NK-92 (cell line): ENCODE data around the gene CCDC141.
"Not testable (repeated sequence)": the region's sequence is repeated elsewhere in the genome, so short reads cannot be mapped to it uniquely, and the experiment has no call there.

Experiments
- DNase-seq: peaks from one replicate; lab custom pipeline; 2025; ENCODE audit not compliant: unreplicated experiment; lab: John Stamatoyannopoulos, UW

Gene CCDC141

GRCh38 chr2:179037807-179038206 lies 12.1 kb downstream of the CCDC141 start:
- no peak for DNase-seq

- DNase-seq: no peak
Observed at GRCh38 chr2:179036353-179036905, 13.5 kb downstream of the CCDC141 start.

DNA sequence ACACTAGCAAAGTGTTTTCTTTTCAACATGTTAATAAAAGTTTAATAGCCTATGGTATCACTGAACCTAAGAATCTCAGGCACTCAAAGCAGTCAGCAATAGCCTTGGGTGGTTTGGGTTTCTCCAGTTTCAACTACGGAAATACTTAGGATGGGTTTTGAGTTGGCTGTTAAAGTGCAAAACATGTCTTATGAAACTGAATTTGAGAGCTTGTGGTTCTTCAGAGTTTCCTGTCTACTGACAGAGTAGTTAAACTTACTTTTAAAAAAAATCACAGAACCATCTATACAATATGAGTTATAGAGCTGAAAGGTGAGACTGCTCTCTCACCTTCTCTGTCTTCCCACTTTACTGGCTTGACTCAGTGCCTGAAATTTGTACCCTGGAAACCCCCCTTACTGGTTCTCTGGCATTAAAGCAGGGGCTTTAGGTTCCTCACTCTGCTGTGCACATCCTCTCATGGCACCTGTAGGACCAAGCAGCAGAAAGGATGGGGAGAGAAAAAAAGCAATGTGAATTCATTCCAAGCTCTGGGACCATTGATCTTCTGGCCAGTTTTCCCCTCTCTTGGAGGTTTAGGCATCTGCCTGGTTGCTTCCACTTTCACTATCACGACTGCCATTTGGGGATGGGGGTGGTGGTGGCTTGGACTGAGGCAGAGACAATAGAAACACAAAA lies 18.1 kb downstream of the CCDC141 start:
- no peak for DNase-seq

DNA sequence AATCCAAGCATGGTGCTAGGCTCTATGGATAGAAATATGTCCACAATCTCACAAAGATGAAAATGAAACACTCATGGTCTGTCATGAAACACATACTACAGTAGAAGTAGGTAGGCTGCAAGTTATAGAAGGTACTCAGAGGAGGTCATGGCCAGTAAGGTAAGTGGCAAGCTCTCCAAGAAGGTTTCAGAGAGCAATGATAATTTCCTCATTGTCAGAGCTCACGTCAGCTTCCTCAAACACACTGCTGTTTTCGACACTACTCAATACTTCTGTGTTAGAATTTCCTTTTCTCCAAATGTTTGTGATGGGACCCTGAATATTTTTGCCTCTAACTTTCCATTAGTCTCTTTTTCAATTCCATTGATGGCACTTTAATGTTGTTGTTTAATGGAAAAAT lies 25.5 kb downstream of the CCDC141 start:
- DNase-seq: no peak

GRCh38 chr2:179022685-179023084 lies 27.3 kb downstream of the CCDC141 start:
- no peak for DNase-seq

DNA sequence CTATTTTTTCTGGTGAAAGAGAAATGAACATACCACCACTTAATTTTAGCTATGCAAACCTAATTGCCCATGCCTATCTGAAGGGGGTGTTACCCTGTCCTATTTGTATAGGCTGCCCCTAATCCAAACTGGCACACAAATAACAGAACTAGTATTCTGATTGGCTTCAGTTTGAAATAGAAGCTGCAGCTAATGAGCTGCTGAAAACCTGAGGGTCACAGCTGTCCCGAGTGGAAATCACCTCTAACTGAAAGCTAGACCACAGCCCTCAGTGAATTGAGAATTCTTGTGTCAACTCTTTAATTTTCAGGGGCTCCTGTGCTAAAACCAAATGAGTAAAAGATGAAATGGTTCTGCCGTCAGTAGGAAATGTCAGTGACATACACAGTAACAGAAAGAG lies 28.7 kb downstream of the CCDC141 start:
- no peak for DNase-seq

GRCh38 chr2:179020156-179020750 lies 29.7 kb downstream of the CCDC141 start:
- DNase-seq: no peak

DNA sequence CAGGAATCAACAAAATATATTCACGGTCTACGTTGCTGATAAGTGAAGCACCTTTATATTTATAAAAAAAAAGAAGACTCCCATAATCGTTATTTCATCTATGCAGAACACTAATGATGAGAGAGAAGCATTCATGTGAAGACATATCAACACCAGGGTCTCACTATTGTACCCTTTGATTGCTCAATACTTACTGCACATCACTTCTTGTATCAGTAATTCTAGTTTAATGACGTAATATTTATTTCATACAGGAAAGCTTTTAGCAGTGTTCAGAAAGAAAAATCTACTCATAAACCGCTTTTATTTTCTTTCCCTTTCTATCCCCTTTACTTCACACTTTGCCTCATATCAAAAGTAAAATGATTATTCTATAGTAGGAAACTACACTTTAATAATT lies 30.7 kb downstream of the CCDC141 start:
- no peak for DNase-seq

- DNase-seq: no peak
Observed at GRCh38 chr2:179017773-179018357, 32.1 kb downstream of the CCDC141 start.

DNA sequence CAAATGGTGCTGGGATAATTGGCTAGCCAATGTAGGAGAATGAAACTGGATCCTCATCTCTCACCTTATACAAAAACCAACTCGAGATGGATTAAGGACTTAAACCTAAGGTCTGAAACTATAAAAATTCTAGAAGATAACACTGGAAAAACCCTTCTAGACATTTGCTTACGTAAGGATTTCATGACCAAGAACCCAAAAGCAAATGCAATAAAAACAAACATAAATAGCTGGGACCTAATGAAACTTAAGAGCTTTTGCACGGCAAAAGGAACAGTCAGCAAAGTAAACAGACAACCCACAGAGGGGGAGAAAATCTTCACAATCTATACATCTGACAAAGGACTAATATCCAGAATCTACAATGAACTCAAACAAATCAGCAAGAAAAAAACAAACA lies 35.7 kb downstream of the CCDC141 start:
- not testable (repeated sequence) for DNase-seq

DNA sequence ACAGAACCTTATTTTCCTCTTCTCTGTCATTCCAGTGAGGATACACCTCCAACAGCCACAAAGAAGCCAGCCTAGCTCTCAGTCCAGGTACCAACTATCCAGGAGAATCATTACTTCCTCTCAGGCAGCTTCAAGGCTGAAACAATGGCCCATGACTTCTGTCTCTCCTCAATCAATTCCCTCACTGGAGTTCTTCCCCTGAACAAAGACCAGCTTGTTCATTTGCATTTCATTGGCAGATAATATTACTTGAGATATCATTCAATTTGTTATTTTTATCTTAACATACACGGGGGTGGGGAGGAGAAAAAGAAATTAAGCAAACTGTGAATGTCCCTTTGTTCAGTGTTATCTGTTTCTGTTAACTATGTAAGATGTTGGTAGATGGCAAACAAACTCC lies 44.0 kb downstream of the CCDC141 start:
- DNase-seq: no peak

GRCh38 chr2:178999476-178999875 lies 50.5 kb downstream of the CCDC141 start:
- no peak for DNase-seq

DNA sequence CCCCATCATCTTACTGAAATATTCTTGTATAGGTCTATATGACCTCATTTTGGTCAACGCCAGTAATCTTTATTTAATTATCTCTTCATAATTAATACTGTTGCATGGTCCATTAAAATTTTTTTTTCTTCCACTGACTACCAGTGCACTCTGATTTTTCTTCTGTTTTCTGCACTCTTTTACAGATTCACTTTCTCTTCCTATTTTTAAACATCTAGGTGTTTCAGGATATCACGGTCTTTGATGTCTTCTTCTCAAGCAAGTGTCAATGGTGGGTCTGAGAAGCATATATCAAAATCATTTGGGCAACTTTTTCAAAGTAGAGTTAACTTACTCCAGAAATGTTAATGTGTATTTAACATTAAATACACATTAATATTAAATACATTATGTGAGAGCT lies 51.4 kb downstream of the CCDC141 start:
- DNase-seq: no peak

GRCh38 chr2:178997477-178997876 lies 52.5 kb downstream of the CCDC141 start:
- no peak for DNase-seq

DNA sequence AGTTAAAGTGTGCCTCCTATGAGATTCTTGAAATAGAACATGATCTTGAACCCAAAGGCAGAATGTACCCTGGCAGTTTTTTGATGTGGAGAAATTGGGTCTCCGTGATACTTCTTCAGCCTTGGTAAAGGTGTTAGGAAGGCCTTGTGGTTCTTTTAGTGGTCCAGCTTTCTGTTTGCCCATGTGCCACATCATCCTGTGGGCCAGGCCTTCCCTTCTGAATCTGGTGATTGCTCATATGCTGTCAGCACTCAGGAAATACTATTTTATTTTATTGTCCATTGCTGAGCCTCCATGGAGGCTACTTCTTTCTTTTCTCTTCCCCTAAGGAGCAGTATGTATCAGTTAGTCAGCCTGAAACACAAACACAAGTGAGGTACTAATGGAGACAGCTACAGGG lies 52.9 kb downstream of the CCDC141 start:
- DNase-seq: no peak

GRCh38 chr2:178994264-178994663 lies 55.7 kb downstream of the CCDC141 start:
- no peak for DNase-seq

- DNase-seq: no peak
Observed at GRCh38 chr2:178993788-178994187, 56.1 kb downstream of the CCDC141 start.

DNA sequence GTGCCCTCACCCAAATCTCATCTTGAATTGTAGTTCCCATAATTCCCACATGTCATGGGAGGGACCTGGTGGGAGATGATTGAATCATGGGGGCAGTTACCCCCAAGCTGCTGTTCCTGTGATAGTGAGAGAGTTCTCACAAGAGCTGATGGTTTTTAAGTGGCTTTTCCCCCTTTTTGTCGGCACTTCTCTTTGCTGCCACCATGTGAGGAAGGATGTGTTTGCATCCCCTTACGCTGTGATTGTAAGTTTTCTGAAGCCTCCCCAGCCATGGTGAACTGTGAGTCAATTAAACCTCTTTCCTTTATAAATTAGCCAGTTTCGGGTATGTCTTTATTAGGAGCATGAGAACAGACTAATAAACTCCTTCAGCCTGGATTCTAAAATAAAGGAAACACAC lies 57.2 kb downstream of the CCDC141 start:
- DNase-seq: not testable (repeated sequence)

- no peak for DNase-seq
Observed at GRCh38 chr2:178990533-178991241, 59.2 kb downstream of the CCDC141 start.

DNA sequence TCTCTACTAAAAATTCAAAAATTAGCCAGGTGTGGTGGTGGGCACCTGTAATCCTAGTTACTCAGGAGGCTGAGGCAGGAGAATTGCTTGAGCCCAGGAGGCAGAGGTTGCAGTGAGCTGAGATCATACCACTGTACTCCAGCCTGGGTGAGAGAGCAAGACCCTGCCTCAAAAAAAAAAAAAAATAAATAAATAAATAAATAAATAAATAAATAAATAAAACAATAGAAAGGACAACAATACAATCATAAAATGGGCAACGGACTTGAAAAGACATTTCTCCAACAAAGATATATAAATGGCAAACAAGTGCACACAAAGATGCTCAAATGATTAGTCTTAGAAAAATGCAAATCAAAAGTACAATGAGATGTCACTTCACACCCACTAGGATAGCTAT lies 60.5 kb downstream of the CCDC141 start:
- not testable (repeated sequence) for DNase-seq

DNA sequence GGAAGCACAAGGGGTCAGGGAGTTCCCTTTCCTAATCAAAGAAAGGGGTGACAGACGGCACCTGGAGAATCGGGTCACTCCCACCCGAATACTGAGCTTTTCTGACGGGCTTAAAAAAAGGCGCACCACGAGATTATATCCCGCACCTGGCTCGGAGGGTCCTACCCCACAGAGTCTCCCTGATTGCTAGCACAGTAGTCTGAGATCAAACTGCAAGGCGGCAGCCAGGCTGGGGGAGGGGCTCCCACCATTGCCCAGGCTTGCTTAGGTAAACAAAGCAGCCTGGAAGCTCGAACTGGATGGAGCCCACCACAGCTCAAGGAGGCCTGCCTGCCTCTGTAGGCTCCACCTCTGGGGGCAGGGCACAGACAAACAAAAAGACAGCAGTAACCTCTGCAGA lies 67.3 kb downstream of the CCDC141 start:
- DNase-seq: not testable (repeated sequence)

- no peak for DNase-seq
Observed at GRCh38 chr2:178980815-178981214, 69.1 kb downstream of the CCDC141 start.
